ENCODE results near the gene PRICKLE4.

DNA sequence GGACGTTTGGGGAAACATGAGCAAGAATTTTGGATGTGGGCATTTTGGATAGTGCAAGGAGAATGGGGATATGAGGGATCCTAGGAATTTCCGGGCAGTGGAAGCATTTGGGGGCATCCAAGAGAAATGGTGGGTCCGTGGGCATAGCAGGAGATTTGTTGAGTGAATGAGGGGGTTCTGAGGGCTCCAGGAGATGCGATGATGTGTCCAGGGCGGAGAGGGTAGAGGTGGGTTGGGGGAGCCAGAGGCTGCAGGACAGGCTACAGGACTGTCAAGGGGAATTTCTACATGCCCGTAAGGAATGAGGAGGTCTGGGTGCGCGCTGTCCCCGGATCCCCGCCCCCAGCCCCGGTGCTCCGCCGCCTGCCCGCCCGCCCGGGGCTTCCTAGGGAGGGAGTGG is 1.2 kb upstream of the PRICKLE4 start:
- TF ChIP-seq POLR2A (IDR thresholded peaks at IDR 0.05) (no peak), POLR2AphosphoS5 (IDR thresholded peaks at IDR 0.05) (no peak)
